HG02610 (cell line): ENCODE measurements around the gene SERTAD2.

Experiments used
- ATAC-seq: cut with Tn5 transposase; IDR thresholded peaks from one replicate; pipeline ENCODE4 v1.9.1; 2021; ENCODE audit warnings: mild to moderate bottlenecking, moderate library complexity; ENCODE audit not compliant: unreplicated experiment

Gene SERTAD2

GRCh38 chr2:64650296-64650695 is 3.4 kb downstream of the SERTAD2 start:
- ATAC-seq, result no peak

- ATAC-seq, result no peak
Observed at GRCh38 chr2:64649626-64650025, 4.1 kb downstream of the SERTAD2 start.

DNA sequence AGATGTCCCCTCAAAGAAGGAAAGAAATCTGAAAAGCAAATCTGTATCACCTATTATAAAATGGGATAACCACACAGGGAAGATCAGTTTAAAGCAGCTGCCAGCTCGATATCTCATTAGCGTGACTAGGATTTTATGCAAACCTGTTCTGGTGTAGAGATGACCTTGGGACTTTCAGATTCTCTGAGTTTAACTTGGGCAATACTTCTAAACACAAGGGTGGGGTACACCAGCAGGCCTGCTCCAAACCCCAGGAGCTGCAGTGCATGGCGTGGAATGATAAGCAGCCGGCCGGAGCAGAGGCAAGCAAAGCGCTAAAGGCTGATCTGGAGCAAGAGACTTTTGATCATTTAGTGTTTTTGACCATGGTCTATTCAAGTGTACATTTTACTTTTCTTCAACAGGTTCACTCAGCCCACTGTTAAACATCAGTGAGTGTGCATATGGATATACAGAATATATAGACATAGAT is 4.7 kb downstream of the SERTAD2 start:
- ATAC-seq, result no peak

DNA sequence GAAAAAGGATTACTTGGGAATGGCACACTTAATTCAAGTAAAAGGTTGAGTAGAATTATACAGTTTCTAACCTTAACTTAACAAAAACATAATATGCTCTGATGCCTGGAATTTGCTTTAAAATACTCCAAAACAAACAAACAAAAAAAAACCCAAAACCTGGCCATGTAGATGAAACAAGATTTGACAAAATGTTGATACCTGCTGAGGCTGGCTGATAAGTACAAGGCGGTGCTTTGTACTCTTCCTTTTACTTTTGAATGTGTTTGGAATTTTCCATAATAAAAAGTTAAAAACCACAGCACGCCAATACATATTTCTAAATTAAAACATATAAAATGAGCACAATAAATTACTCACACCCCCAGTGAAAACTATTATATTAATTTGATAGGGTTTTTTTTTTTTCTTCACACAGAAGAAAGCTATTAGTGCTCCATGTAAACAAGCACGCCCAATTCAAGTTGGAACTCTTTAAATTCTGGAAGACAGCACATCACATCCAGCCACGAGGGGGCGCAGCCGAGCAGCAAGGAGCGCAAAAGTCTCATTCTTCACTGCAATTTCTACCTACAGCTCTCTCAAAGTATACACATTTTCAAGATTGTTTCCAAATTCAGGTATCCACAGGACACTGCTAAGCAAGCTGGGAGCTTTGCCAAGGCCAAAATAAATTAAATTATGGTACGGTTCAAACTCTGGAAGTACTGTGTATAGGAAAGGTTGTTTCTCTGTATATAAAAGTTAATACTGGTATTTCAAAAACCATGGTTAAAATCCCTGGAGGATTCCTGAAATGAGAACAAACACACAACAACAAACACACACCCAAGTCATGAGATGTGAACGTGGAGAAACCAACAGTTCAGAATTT is 7.5 kb downstream of the SERTAD2 start:
- no peak for ATAC-seq

- ATAC-seq, result peak; percentile 56
Observed at GRCh38 chr2:64644458-64645382, 9.0 kb downstream of the SERTAD2 start.

DNA sequence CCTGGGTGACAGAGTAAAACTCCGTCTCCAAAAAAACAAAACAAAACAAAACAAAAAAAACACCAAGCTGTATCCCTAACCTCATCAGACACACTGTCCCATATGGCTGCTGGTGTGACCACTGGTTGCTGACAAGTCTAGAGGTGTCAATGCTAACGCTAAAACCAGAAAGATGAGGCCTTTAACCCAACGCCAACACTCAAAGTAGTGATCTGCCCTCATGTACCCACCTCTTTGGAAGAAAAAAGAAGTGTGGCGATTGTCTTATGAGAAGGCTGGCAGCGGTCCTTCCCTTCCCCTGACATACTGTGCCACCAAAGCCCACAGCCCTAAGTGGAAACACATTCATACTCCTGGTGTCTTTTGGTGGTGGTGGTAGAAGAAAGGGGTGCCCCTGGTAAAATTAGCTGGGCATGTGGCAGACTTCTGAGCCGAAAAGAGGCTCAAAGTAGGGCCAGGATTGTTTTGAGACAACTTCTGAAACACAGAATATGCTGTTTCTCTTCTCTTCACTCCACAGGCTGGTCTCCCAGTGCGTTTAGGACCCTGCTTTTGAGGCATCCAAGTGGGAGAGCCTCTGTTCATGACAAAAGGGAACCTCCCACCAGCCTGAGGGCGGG is 9.8 kb downstream of the SERTAD2 start:
- ATAC-seq, result no peak

- no peak for ATAC-seq
Observed at GRCh38 chr2:64641599-64641998, 12.1 kb downstream of the SERTAD2 start.

DNA sequence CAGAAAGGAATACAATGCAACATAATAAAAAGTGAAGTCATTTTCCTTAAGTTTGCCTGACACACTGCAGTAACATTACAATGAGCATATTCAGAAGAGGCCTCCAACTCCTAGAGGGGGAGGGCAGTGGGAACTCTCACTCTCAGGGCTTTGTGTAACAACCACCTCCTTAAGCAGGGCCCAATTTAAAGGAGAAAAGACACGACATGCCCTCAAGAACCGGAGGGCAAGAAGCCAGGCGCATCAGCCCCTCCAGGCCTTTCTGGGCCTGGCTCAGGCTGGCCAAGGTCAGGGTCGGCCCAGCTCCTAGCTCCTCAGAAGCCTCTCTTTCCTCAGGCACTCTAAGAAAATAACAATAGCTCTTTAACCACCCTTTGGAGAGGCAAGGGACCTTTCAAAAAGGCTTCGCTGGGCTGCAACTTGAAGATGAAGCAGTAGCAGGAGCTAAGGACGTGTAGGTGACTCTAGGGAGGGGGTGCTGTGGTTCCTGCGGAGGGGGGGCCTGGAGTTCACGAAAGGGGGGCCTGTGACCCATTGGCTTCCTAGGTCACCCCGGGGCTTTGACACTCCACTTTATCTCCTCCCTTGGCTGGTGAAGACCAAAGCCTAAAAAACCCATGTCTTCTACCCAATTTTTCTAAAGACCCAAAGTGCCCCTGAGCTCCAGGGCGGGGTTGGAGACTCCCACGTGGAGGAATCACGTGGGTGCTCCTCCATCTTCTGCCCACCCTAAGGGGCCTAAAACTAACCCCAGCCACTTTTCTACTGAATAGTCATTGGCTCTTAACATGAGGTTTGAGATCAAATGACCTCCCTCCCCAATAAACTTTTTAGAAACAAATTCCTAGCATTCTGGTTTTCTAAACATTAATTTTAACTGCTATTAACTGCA is 13.3 kb downstream of the SERTAD2 start:
- ATAC-seq, result no peak

DNA sequence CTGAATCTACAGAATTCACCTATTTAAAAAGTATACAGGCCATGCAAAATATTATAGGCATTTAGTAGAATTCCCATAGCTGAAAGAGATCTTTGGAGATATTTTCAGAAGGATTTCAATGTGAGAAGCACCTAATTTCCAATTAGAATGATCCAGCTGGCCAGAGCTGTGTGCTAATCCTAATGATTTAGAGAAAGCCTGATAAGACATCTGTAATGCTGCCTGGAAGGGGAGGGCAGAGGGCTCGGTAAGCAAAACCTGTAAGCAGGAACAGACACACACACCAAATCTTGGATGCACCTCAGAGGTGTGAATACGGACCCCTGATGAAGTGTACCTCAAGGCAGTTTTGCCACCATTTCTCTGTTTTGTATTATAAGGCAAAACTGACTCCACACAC is 14.0 kb downstream of the SERTAD2 start:
- ATAC-seq, result no peak

DNA sequence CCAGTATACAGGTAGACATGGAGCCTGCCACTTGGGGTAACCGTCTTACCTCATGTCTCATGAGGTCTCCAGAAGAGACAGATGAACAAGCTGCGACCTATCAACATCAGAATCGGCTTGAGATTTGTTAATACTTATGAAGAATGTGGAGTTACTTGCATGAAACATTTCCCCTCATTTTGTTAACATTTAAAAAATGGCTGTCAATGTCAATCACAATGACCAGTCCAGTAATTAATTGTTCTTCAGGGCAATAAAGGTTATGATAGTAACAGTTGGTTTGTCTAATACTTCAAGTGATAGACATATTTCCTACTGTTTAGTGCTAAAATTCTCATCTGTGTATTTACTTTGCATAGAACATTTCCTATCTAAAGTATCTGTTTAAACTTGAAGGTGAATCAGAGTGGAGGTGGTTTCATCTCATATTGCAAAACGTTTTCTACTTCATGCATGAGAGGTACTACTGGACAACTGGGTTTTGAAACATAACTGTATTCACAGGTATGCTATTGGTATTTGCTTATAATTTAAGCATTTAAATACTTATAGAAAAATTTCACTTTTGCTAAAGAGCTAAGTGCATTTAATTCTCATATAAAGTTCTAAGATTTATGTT is 15.1 kb downstream of the SERTAD2 start:
- ATAC-seq, result no peak

DNA sequence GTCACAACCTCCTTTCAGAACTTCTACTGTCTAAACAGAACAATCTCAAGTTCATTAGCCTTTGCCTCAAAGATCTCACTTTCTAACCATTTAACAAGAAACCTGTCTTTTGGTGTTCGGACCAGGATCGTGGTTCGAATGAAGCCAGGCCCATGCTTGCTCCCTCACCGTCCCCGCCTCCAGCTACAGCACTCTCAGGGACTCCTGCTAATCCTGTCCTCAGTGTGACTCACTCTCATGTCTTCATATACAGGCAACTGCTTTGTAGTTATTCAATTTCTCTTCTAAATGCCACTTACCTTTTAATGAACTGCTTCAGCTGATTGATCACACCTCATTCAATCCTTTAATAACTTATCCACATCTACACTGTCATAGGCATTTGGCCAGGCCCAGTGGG is 15.8 kb downstream of the SERTAD2 start:
- no peak for ATAC-seq

GRCh38 chr2:64637000-64637635 is 16.6 kb downstream of the SERTAD2 start:
- ATAC-seq, result peak; percentile 53

DNA sequence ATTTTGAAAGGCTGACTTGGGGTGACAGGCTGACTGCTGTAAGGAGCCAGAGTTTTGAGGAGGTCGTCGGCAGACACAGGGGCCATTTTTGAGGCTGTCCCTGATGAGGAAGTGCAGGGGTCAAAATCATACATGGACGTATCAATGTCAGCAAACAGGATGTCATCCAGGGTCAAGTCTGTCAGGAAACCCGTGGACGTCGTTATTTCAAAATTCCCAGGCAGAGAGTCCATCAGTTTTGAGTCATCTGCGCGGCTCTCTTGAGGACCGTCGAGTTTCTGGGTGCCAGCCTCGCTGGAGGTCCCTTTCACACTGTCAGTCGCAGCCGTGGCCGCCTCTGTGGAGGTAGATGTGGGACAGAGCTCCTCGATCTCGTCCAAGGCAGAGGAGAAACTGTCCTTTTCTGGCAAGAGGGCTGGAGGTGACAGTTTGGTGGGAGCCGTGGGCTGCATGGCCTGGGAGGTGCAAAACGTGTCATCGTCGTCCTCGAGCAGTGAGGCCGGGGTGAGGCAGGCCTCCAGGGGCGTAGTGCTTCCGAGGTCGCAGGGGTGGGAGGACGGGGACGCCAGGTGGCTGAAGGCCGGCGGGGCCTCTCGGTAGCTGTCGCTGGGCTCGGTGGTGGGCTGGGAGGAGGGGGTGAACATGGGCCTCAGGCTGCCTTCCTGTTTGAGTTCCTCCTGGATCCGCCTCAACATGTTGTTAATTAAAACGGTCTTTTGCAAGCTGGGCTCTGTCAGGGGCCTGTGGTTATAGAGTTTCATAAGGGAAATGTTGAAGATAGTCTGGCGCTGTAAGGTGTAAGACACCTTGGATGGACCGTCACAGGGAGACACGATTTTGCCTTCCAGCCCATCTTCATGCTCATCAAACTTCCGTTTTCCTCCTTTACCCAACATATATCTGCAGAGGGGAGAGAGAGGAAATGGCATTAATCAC is 17.5 kb downstream of the SERTAD2 start:
- peak; percentile 62 for ATAC-seq

DNA sequence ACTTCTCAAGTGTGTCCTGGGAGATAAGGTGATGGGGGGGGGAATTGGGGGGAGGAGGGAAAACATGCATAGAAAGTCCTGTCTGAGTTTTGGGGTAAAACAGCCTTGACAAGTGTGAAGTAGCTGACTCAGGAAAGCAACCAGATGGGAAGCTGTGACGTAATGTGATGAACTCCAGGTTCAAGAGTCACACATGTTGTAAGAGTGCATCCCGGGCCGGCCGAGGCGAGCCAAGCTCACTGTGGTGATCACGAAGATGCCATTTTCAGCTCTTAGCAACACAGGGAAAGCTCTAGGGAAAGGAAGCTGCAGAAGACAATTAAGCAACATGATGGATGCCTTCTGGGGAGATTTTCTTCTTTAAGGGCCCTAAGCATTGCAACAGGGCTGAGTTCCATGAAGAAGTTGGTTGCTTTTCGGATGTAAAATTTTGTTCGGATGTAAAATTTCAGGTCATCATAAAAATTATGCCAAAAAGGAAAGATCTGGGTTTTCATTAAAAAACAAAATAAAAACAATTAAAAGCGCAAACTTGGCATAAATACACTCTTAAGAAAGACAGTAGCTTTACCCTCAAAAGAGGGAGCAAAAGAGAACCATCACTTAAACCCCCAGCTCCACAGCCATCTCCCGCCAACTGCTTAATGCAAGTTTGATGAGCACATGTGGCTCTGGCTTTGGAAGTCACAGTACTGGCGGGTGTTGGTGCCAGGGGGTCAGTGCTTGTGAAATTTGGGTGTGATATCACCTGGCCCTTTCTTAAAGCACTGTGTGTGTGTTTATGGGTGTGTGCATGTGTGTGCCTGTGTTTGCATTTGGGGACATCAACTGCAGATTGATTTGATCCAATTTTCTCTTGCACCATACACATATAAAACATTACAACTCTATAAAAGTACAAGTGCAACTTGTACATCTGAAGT is 19.1 kb downstream of the SERTAD2 start:
- no peak for ATAC-seq

DNA sequence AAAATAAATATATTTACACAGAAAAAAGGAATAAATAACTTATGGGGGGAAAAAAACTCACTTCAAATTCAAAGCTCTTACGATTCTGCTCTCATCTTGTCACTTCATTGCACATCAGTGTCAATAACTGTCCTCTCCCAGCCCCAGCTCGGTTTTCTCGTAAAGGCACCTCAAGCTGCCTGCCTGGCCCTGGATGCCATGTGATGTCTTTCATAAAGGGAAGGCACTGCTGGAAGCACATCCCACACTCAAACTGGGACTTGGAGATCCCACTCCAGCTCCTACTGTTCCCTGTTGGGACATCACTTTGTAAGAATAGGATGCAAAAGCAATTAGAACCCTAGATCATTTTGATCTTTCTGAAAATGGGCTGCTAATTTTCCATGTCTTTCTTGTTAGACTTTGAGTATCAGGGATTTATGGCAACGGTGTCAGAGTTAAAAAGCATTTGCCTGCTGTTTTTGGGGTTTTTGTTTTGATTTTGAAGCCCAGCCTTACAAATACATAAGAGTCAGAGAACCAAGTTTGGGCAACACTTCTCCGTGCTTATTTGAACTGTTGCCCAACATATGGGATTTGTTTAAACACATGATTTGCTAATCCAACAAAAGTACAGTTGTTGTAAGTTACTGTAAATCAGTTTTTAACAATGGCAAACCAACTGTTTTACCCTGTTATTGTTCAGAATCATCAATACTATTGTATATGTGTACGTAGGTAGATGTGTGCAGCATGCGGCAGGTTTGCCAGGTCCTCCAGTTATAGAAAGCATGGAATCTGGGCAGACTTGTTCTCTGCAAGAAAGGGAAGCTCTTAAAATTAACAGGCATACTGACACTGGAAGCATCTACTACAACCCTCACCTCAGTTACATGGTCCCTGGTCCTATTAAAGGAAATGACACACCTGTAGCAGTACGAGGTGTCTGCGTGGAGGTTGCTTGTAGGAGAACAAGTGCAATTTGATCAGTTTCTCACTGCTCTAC is 20.6 kb downstream of the SERTAD2 start:
- ATAC-seq, result no peak

- ATAC-seq, result no peak
Observed at GRCh38 chr2:64631771-64632170, 21.9 kb downstream of the SERTAD2 start.
